Inferior parietal cortex (tissue), 1 donor: ENCODE results near the gene MEF2D.

Experiments
- DNase-seq: peaks from one replicate; pipeline ENCODE4 v3.0.0-alpha.2; 2016; ENCODE audit errors: extremely low spot score

The MEF2D gene

GRCh38 chr1:156500793-156501506, 375 bp upstream of the MEF2D start:
- peak; percentile 87 for DNase-seq

GRCh38 chr1:156499842-156500542, 583 bp downstream of the MEF2D start:
- DNase-seq: no peak

DNA sequence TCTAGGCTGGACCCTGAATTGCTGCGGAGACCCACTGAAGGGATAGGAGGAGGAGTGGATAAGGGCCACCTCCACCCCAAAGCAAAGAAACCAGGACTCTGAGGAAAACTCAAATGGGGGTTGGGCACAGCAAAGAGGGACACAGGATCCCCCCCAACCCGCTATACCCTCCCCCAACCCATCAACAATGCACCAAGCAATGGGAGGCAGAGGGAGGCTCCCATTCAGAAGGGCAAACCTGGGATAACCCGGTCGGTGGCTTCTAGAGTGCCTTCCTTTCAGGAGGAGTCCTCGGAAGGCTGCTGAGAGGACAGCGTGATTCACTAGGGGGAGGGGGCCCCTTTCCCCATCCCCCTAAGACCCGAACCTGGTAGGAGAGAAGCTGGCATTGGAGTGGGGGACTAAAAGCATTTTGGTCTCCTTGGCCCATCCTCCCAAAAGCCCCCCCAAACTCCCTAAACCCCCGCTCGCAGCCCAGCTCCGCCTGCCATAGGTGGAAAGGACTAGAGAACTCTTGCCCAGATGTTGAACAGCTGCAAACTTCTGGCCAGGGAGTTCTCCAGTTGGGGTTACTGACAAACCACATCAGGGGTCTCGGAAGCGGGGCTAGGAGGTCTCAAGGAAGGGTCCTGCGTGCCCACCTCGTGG, 1.3 kb downstream of the MEF2D start:
- no peak for DNase-seq

- no peak for DNase-seq
Observed at GRCh38 chr1:156498432-156499193, 2.0 kb downstream of the MEF2D start.

DNA sequence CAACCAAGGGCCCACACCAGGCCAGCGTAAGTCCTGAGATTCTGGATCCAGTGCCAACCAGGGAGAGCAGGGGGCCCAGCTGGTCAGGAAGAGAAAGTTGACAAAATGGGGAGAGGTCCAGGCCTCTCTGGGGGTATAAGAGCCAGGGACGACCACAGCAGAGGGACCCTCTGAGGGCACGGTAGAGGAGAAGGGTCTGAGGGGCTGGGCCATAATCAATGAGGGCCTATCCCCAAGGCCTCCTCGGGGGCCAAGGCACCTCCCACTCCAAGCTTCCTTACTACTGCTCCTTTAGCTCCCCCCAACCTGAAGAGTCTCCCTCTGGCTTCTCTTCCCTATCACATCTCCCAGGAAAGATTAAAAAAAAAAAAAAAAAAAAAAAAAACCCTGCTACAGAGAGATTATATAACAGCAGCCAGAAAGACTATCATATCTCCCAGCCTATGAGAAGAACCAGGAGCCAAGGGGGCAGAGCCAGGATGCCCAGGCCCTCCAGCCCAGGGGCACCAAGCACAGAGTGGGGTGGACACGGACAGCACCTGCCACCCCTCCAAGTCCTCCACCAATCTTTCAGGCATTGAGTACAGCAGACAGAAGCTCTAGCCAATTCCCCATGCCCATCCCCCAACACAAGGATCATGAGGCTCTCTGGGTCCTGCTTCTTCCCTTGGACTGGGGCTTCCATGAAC, 2.7 kb downstream of the MEF2D start:
- no peak for DNase-seq

- no peak for DNase-seq
Observed at GRCh38 chr1:156497078-156497742, 3.4 kb downstream of the MEF2D start.

- no peak for DNase-seq
Observed at GRCh38 chr1:156496211-156496761, 4.3 kb downstream of the MEF2D start.

- DNase-seq: no peak
Observed at GRCh38 chr1:156495401-156496140, 5.0 kb downstream of the MEF2D start.

GRCh38 chr1:156494309-156494895, 6.2 kb downstream of the MEF2D start:
- no peak for DNase-seq

DNA sequence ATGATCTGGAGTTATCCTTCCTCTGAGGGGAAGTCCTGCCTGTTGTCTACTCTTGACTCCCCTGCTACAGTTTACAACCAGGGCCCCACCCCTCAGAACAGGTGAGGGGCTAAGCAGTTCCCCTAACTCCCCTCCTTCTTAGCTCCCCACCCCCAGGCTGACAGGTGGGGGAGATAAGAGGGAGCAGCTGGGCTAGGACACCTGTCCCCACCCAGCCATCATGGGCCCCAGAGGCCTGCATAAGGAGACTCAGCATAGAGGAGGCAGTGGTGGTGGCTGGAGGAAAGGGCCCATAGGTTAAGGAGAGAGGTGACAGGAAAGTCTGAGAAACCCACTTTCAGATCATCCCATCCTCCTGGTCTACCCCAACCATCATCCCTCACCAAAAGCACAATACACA, 6.8 kb downstream of the MEF2D start:
- DNase-seq: no peak

DNA sequence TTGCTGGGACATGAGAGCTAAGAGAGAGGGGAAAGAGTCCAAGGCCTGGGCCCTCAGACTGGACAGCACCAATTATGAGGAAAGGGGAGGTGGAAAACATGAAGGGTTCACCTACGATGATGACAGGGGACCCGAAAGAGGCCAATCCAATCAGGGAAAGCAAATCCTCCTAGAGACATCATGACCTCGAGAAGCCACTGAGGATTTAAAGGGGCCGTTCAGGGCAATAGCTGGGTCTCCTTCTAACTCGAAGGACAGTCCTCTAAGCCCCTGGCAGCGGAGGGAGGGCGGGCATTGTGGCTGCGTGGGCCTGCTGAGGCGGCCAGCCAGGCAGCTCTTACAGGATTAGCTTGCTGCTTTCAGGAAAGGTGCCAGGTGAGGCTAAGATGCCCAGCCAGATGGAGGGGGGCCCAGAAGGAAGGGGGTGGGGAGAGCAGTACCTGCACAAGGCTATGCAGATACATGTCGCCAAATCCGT, 7.4 kb downstream of the MEF2D start:
- DNase-seq: no peak

- no peak for DNase-seq
Observed at GRCh38 chr1:156492591-156493080, 7.9 kb downstream of the MEF2D start.

DNA sequence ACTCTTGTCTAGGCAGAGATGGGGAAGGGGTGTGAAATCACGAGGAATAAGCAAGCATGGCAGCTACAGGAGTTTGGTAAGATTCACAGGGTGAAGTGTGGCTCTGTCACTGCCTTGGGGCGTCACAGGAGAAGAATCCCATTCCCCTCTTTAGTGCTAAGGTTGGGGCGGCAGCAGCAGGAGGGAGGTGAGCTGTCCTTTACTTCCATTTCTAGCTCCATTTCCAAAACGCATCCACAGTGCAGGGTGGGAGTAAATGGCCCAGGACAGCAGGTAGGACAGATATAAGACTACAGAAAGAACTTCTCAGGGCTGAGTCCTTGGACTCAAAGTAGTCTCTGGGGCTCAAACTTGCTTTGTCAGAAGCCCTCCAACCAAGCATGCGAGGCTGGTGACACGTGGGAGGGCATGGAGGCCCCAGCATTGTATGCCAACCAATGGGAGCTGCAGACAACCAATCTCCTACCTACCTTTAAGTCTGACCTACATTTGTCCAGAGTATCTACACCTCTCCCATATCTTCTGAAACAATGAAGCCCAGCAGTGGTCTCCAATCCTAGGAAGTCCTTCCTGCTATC, 8.5 kb downstream of the MEF2D start:
- DNase-seq: no peak

DNA sequence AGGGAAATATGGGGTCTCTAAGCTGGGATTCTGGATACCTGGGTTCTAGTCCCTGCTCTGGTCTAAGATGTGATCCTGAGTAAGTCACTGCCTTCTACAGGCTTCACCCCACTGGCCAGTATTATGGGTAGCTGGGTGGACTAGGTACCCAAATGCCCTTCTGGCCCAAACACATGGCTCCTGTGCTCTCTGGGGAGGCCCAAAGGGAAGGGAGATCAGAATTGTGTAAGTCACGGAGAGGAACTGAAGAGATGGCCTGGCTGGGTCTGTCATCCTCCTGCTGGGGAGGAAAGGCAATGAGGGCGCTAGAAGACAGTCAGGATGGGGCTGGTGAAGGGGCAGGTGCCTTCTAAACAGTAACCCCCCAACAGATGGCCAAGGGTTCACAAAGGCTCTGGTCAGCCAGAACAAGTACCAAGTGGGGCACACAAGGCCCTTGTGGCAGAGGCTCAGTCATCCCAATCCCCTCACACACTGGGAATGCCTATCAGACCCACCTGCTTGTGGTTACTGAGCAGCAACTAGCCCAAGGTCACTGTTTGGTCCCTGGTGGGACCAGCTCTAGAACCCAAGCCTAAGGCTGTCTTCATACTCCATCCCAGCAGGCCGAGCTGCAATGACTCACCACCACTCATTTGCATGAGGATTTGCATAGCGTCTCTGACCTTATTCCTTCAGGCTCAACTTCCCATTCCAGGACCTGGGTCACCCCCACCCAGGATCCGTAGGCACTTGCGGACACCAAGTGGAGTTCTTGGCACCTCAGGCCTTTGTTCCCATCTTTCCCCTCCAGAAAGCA, 9.2 kb downstream of the MEF2D start:
- DNase-seq: no peak

DNA sequence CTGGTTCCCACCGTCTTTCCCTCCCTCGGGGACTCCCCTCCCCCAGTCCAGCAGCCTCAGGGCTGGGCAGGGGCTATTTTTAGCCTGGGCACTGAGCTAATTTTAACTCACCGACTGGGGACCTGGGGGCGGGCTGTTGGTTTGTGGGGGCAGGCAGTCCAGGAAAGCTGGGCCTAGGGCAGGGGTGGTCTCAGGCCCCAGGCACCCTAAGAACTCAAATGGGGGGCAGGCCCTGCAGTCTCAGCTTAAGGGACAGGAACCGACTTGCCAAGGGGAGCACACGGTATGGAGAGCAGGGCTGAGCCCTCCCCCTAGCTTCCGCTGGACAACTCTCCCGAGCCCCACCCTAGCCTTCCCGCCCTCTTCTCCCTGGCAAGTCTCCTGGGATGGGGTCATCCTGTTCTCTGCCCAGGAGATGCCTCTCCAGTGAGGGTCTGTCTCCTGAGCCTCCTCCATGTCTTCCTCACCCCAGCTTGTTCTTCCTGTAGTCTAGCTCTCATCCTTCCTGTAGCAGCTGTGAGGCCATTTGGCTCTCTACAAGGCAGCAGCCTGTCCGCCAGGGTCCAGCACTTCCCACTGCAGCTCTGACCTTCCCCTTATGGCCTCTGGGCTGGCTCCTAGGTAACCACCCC, 10.1 kb downstream of the MEF2D start:
- DNase-seq: no peak

DNA sequence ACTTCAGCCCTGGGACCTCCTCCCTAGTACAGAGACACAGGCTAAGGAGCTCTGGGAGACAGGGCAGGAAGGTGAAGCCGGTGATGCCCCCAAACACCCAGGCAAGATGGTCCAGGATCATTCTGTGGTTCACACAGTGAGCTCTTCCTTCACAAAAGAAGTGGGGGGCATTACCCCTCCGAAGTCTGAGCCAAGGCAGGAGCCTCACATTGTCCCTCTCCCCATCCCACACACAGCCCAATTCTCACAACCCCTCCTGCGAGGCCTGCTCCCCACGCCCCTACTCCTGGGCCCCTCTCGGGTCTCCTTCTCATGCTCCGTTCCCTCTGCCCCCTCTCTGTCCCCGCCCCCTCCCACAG, 10.7 kb downstream of the MEF2D start:
- DNase-seq: no peak

GRCh38 chr1:156489166-156489934, 11.2 kb downstream of the MEF2D start:
- no peak for DNase-seq
